SK-N-SH (cell line): Measurements from ENCODE around the gene TLE5. TPM values are rescaled to one million over a fixed set of nuclear protein-coding genes. Genes with fewer than 3 reads are reported as not detected.

ENCODE experiments used
- CTCF ChIA-PET: fragments of 300-600, 350-600 bp; formaldehyde crosslinking; extraction: SDS; loops from one replicate; lab custom pipeline; 2021; lab: Yijun Ruan, JAX
- POLR2A ChIA-PET: fragments of 350-600 bp; sonication (Branson Sonifier 250); formaldehyde crosslinking; extraction: SDS; loops from one replicate; lab custom pipeline; 2020; ENCODE audit warnings: antibody characterized with exemption, inconsistent platforms; lab: Yijun Ruan, JAX
- DNase-seq: peaks from one replicate; pipeline ENCODE4 v3.0.0; 2012
- H2AFZ ChIP-seq: fragments of 200-600 bp; sonication (generic); 2 replicates; pipeline ENCODE4 v1.8.1; 2016; ENCODE audit warnings: antibody characterized with exemption, mild to moderate bottlenecking, low read depth
- H3F3A ChIP-seq: fragments of 200-600 bp; sonication (generic); replicated peaks from 2 replicates; pipeline ENCODE3; 2016; ENCODE audit warnings: antibody characterized with exemption, mild to moderate bottlenecking; ENCODE audit not compliant: insufficient read depth
- H3K27ac ChIP-seq, 2 experiments: fragments of 200-500 bp in 1 of 2; fragments of 200-600 bp in 1 of 2; sonication (Bioruptor generic) in 1 of 2; sonication (generic), shearing (Covaris generic) in 1 of 2; 2 replicates each; pipeline versions ENCODE4 v1.5.1 to v1.6.1; 2014 to 2016; ENCODE audit warnings: low read depth in 2 of 2, inconsistent platforms in 1 of 2, low read length in 1 of 2, mild to moderate bottlenecking in 1 of 2, mixed read lengths in 1 of 2
- H3K27me3 ChIP-seq: fragments of 200-600 bp; sonication (generic), shearing (Covaris generic); 2 replicates; pipeline ENCODE4 v1.6.1; 2016; ENCODE audit warnings: mixed run types; ENCODE audit not compliant: insufficient read depth
- H3K36me3 ChIP-seq, 2 experiments: fragments of 200-500 bp in 1 of 2; fragments of 200-600 bp in 1 of 2; sonication (Bioruptor generic) in 1 of 2; sonication (generic) in 1 of 2; replicated peaks in 1 of 2; 2 replicates each; pipeline versions ENCODE3 to v1.5.1; 2014 to 2016; ENCODE audit warnings: low read length in 1 of 2, mild to moderate bottlenecking in 1 of 2; ENCODE audit not compliant: insufficient read depth in 2 of 2, control insufficient read depth in 1 of 2
- H3K4me1 ChIP-seq, 2 experiments: fragments of 200-500 bp in 1 of 2; fragments of 200-600 bp in 1 of 2; sonication (Bioruptor generic) in 1 of 2; sonication (generic), shearing (Covaris generic) in 1 of 2; 2 replicates each; pipeline versions ENCODE4 v1.5.1 to v1.6.1; 2014 to 2016; ENCODE audit warnings: low read depth in 1 of 2, low read length in 1 of 2, mixed run types in 1 of 2; ENCODE audit not compliant: insufficient read depth in 2 of 2, control insufficient read depth in 1 of 2
- H3K4me2 ChIP-seq: fragments of 200-600 bp; sonication (generic), shearing (Covaris generic); 2 replicates; pipeline ENCODE4 v1.6.1; 2017; ENCODE audit warnings: mixed run types
- H3K4me3 ChIP-seq, 2 experiments: fragments of 200-500 bp in 1 of 2; fragments of 200-600 bp in 1 of 2; sonication (Bioruptor generic) in 1 of 2; sonication (generic), shearing (Covaris generic) in 1 of 2; 2 replicates each; pipeline versions ENCODE4 v1.5.1 to v1.8.1; 2014 to 2016; ENCODE audit warnings: low read depth in 2 of 2, inconsistent platforms in 1 of 2, low read length in 1 of 2, mild to moderate bottlenecking in 1 of 2, mixed read lengths in 1 of 2, moderate library complexity in 1 of 2
- H3K79me2 ChIP-seq: fragments of 200-600 bp; sonication (generic); 2 replicates; pipeline ENCODE4 v1.8.1; 2017; ENCODE audit warnings: mild to moderate bottlenecking; ENCODE audit not compliant: insufficient read depth
- H3K9ac ChIP-seq: fragments of 200-600 bp; sonication (generic); 2 replicates; pipeline ENCODE4 v1.6.1; 2017; ENCODE audit warnings: mixed run types
- H3K9me2 ChIP-seq: fragments of 200-600 bp; sonication (generic); 2 replicates; pipeline ENCODE4 v1.6.1; 2017; ENCODE audit warnings: mixed run types
- H3K9me3 ChIP-seq: fragments of 200-600 bp; sonication (generic); 2 replicates; pipeline ENCODE4 v1.6.1; 2017; ENCODE audit warnings: mixed run types, mild to moderate bottlenecking, moderate library complexity
- H4K20me1 ChIP-seq: fragments of 200-600 bp; sonication (generic); 2 replicates; pipeline ENCODE4 v1.6.1; 2017; ENCODE audit warnings: mild to moderate bottlenecking, mixed run types; ENCODE audit not compliant: insufficient read depth
- ELF1 ChIP-seq: IDR thresholded peaks from 2 replicates; pipeline ENCODE4 v1.4.0; 2012
- FOXM1 ChIP-seq: IDR thresholded peaks from 2 replicates; pipeline ENCODE4 v1.4.0; 2012; ENCODE audit warnings: low read depth, mild to moderate bottlenecking
- GATA2 ChIP-seq: sonication (generic); formaldehyde crosslinking; IDR thresholded peaks from 2 replicates; pipeline ENCODE4 v1.5.0; 2020; ENCODE audit warnings: mild to moderate bottlenecking, missing genetic modification reagents
- IRF3 ChIP-seq: fragments of 150-350 bp; IDR thresholded peaks from 2 replicates; pipeline ENCODE4 v1.6.1; 2016; ENCODE audit warnings: mild to moderate bottlenecking, low read depth, low read length
- NFIC ChIP-seq: IDR thresholded peaks from 2 replicates; pipeline ENCODE4 v1.4.0; 2012; ENCODE audit warnings: borderline replicate concordance
- NRF1 ChIP-seq: IDR thresholded peaks from 2 replicates; pipeline ENCODE4 v1.6.1; 2012; ENCODE audit warnings: low read depth, mild to moderate bottlenecking, low read length
- RCOR1 ChIP-seq: fragments of 150-350 bp; IDR thresholded peaks from 2 replicates; pipeline ENCODE4 v1.6.1; 2017; ENCODE audit warnings: antibody characterized with exemption, low read length
- WGBS: methylation state at CpG from one replicate; pipeline ENCODE4 v1.1.6; 2017; ENCODE audit warnings: low lambda C conversion rate; 5-methylcytosine and 5-hydroxymethylcytosine counted together
- polyA plus RNA-seq, 3 experiments: library from polyadenylated mRNA; depleted of rRNA; stranded (reverse); fragments of >200 nt; gene quantifications; 2 replicates each; pipeline ENCODE4 v1.2.3, GENCODE V29; 2012

TLE5 gene
- polyA plus RNA-seq, 1 of the 3 experiments (the other 2 are of a cell fraction), result 519 TPM

DNA sequence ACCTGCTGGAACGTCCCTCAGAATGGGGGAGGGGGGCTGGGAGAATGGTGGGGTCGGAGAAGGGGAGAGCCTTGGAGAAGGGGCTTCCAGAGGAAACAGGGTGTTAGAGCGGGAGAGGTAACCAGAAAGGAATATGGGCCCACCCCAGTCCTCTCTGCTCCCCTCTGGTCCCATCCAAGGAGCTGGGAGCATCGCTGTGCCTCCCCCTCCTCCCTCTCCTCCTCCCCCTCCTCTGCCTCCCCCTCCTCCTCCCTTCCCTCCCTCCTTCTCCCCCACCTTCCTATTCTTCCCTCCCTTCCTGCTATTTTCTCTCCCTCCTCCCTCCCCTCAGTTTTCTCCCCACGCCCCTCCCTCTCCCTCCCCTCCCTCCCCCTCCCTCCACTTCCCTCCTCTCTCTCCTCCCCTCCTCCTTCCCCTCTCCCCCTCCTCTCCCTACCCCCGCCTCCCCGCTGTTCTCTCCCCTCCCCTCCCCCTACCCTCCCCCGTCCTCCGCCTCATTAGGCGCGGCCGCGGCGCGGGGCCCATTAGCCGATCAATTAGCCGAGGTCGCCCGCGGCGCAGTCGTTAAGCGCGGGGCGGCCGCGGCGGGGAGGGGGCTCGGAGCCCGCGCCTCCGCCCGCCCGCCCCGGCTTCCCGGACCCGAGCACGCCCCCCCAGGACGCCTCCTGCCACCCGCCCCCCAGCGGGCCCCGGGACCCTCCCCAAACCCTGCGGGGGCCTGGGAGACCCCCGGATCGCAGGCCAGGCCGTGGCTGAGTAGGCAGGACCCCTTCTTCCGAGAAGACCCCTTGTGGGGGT is 15.4 kb downstream of the TLE5 start:
- H3K27ac ChIP-seq, result no peak overlapping the region
- no peaks in the 10 kb centered on the region; a peak in 1 of 4 replicates for H3K4me1 ChIP-seq
- H3K4me2 ChIP-seq, result peak overlapping the region; percentile 66
- CTCF ChIA-PET, result interaction anchor here (0.6 to 1.7 kb wide), 3 partner anchors 30 to 88 kb away, joined by 3 to 6 read pairs (median 4); no protein-coding TSS in a partner anchor
- POLR2A ChIA-PET, result interaction anchor here (0.7 kb wide), 1 partner anchor 96 kb away, joined by 3 read pairs; no protein-coding TSS in a partner anchor
- no peaks in the 10 kb centered on the region for H3K27me3 ChIP-seq
- no peak for TF ChIP-seq GATA2
- no peak for TF ChIP-seq FOXM1
- no peak for TF ChIP-seq NRF1
- TF ChIP-seq IRF3, result no peak
- TF ChIP-seq NFIC, result no peak
- TF ChIP-seq, all 33 proteins: peak for 0
- Histone ChIP-seq H3K9ac (no peak overlapping the region), H3K79me2 (no peaks in the 10 kb centered on the region), H3F3A (peaks cover 7% of the 10 kb centered on the region), H2AFZ (no peak overlapping the region), H3K9me3 (no peaks in the 10 kb centered on the region), H3K36me3 (no peaks in the 10 kb centered on the region), H3K9me2 (no peaks in the 10 kb centered on the region), H4K20me1 (no peaks in the 10 kb centered on the region), H3K4me3 (peak overlapping the region; percentile 17 to 54; a peak in 3 of 4 replicates)
- WGBS, result 7% methylated on average over 27 of the region's 47 CpGs
- DNase-seq, result peak; percentile 77

DNA sequence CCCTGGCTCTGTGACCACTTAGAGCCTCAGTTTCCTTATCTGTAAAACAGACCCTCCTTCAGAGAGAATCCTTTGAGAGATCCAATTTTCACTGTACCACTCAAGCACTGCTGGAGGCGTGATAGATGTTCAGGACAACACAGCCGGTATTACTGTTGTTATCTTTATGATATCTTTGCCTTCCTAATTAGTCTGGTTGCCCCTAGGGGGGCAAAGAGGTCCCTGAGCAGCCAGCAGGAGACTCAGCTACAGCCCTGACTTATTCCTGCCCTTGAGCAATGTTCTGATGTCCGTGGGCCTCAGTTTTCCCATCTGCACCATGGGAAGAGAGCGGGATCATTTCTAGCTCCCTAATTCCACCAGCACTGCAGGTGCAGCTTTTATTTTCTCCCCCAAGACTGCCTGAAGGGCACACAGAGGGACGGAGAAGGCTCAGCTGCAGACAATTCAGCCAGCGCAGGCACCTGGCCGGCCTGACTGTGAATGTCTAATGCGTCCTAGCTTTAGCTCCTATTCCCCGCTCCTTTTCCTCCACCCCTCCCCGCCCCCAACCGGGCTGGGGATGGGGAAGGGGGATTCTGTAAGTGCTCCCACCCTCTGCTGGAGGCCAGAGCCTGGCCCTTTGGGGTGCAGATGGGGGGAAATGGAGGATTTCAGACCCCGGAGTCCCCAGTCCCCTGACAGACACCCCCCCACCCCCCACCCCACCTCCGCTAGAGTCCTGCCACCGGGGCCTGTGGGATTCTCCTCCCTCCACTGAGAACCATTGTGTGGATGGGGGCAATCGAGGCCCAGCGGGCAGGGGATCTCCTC is 16.2 kb downstream of the TLE5 start:
- TF ChIP-seq ELF1 (no peak), RCOR1 (0 out of 2 replicates have a peak, but pooled peaks have one; percentile 23)
- TF ChIP-seq, all 33 proteins: peak for 1
- Histone ChIP-seq H3F3A (peaks cover 7% of the 10 kb centered on the region), H3K27me3 (no peaks in the 10 kb centered on the region), H3K9me3 (no peaks in the 10 kb centered on the region), H3K4me3 (no peak overlapping the region), H3K36me3 (no peaks in the 10 kb centered on the region), H4K20me1 (no peaks in the 10 kb centered on the region), H3K9me2 (no peaks in the 10 kb centered on the region), H3K27ac (no peak overlapping the region), H3K9ac (no peak overlapping the region), H3K4me1 (no peaks in the 10 kb centered on the region; a peak in 1 of 4 replicates), H2AFZ (no peak overlapping the region), H3K4me2 (no peak overlapping the region), H3K79me2 (no peaks in the 10 kb centered on the region)
- DNase-seq, result no peak
- POLR2A ChIA-PET, result interaction anchor here (0.7 kb wide), 1 partner anchor 95 kb away, joined by 3 read pairs; no protein-coding TSS in a partner anchor
- CTCF ChIA-PET, result interaction anchor here (0.6 to 1.7 kb wide), 3 partner anchors 30 to 88 kb away, joined by 3 to 6 read pairs (median 4); no protein-coding TSS in a partner anchor
- 38% methylated on average over 11 of the region's 16 CpGs for WGBS
